AG09309 (cell line): ENCODE data around the gene TLX3.

Experiments
- DNase-seq: peaks from one replicate; pipeline ENCODE4 v3.0.0-alpha.2; 2010; ENCODE audit warnings: low read depth
- H3K4me3 ChIP-seq: 2 replicates; pipeline ENCODE4 v1.5.1; 2011; ENCODE audit warnings: mild to moderate bottlenecking, low read depth, low read length, moderate library complexity; ENCODE audit not compliant: control insufficient read depth
- TF ChIP-seq, protein P1 (sequence below): IDR thresholded peaks from 2 replicates; pipeline ENCODE4 v1.5.1; 2011; ENCODE audit warnings: mild to moderate bottlenecking, low read depth, low read length, inconsistent platforms; ENCODE audit not compliant: insufficient read depth, control insufficient read depth; ENCODE audit errors: missing control alignments

The TLX3 gene

DNA sequence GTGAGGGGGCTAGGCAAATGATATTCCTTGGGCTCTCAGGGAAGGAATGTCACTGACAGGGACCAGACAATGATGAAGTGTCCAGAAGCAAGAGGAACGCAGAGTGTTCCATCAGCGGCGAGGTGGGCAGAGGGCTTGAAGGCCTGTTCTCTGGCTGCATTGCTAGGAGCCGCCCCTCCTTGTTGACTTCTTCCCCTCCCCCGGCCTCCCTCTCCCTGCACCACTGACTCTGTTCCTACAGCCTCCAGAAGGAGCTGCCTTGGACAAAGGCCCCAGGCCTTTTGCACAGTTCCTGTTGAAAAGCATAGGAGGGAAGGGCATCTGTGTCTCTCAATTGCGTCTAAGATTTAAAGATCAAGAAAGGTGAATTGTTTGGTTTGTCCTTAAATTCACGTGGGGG is 12.4 kb downstream of the TLX3 start:
- TF ChIP-seq, protein P1, sequence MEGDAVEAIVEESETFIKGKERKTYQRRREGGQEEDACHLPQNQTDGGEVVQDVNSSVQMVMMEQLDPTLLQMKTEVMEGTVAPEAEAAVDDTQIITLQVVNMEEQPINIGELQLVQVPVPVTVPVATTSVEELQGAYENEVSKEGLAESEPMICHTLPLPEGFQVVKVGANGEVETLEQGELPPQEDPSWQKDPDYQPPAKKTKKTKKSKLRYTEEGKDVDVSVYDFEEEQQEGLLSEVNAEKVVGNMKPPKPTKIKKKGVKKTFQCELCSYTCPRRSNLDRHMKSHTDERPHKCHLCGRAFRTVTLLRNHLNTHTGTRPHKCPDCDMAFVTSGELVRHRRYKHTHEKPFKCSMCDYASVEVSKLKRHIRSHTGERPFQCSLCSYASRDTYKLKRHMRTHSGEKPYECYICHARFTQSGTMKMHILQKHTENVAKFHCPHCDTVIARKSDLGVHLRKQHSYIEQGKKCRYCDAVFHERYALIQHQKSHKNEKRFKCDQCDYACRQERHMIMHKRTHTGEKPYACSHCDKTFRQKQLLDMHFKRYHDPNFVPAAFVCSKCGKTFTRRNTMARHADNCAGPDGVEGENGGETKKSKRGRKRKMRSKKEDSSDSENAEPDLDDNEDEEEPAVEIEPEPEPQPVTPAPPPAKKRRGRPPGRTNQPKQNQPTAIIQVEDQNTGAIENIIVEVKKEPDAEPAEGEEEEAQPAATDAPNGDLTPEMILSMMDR: no peak

DNA sequence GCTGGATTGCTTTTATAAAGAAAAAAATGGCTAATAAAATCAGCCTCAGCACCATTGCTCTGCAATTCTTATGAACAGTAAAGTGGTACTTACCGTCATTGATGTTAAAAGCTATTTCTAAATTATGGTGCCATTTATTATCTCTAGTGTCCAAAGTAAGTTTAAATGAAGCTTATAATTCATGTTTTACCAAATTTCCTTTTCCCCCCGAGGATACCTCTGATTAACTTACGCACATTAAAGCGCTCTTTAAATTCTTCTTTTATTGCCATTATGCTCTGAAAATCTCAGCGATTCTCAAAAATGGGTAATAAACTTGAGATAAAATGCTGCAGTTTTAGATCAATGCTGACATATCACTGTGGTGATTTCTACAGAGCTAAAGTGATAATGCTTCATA is 13.5 kb downstream of the TLX3 start:
- TF ChIP-seq, protein P1: no peak
- no peak overlapping the region for H3K4me3 ChIP-seq
- DNase-seq: no peak

More for the DNA sequence above, 12.4 kb downstream of the TLX3 start:
- DNase-seq: no peak
- no peak overlapping the region for H3K4me3 ChIP-seq

GRCh38 chr5:171323007-171323406 is 14.0 kb downstream of the TLX3 start:
- TF ChIP-seq, protein P1: no peak
- H3K4me3 ChIP-seq: no peak overlapping the region
- no peak for DNase-seq

GRCh38 chr5:171323806-171324632 is 15.0 kb downstream of the TLX3 start:
- H3K4me3 ChIP-seq: no peak overlapping the region
- DNase-seq: no peak
- TF ChIP-seq, protein P1: no peak

- no peak for DNase-seq
- TF ChIP-seq, protein P1: no peak
- H3K4me3 ChIP-seq: no peak overlapping the region
Observed at GRCh38 chr5:171330021-171330420, 21.0 kb downstream of the TLX3 start.

- TF ChIP-seq, protein P1: no peak
- no peak overlapping the region for H3K4me3 ChIP-seq
- DNase-seq: no peak
Observed at GRCh38 chr5:171335616-171336015, 26.6 kb downstream of the TLX3 start.
